Measurements from ENCODE around the gene LRRC4C.

Gene LRRC4C

DNA sequence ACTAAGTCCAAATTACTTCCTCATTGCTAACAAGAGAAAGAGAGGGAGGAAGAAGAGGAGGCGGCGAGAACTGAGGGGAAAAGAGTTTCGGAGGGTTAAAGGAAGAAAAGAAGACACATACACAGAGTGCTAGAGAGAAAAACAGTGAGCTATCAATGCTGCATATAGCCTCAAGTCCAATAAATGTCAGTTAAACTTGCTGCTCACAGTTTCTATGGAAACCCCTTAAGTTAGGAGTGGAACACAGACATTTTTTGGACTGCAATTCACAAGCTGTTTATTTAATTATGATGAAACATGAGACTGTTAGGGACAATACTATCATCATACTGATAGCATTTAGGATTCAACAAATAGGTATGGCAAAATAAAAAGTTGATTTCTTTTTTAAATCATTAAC lies 1320.4 kb downstream of the LRRC4C start:
- DNase-seq, result no peak

DNA sequence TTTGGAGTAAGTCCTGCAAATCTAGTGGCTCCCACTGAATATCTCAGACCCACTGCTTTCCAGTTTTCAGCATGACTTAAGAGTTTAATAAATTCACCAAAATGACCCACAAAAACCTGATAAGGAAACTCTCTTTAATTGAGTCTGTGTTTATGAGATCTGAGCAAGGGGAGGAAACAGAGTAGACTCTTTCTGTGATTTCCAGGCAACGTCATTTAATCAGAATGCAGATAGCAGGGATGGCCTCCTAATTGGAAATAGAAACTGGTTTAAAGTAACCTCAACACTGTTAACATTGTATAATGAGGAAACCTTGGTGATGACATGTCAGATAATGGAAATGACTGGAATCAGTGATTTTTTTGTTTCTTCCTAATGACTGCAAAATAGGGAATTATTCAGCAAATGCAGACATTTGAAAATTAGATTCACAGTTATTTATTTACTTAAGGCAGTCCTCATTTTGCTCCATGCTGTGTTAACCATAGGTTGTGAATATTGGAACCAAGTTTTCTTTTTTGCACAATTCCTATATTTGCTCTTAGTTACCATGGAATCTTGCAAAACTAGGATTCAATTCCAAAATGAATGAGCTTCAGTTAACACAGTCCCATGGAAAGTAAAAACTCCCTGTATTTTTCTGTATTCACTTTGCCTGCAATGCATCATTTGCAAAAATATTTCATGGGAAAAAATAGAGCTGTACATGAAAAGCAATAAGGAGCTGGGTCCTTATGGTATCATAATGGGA lies 1324.5 kb downstream of the LRRC4C start:
- no peak for DNase-seq

DNA sequence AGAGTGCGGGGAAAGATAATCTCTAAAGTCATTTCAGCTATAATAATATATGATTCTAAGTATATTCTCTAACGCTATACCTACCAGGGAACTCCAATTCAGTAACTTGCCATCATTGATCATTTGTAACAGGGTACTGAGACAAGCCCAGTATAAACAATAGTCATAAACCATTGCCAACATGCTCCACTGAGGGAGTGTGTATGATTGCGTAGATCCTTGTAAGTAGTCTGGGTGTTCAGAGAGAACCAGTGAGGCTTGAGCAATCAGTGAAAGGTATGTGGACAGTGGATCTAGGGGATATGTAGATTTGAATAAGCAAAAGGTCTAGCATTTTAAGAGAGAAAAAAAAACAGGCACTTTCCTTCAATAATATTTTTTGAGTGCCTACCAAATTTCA lies 1326.0 kb downstream of the LRRC4C start:
- DNase-seq, result no peak

DNA sequence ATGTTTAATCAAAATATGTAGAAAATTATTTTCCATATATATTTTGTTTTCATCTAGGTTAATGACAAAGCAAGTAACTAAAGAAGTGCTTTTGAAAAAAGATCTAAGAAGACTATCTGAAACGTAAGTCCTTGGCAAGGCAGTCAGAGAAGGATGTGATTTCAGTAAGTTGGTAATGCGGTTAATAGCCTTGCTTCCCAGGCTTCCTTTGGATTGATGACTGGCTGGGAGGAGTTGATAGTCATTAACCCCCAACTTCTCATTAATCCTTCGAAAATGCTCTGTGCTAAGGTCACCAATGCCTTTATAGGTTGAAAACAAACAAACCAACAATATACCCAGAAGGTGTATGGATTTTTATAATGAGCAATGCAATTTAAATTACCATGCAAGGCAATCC lies 1326.5 kb downstream of the LRRC4C start:
- DNase-seq, result no peak

GRCh38 chr11:40130427-40130826 lies 1329.0 kb downstream of the LRRC4C start:
- no peak for DNase-seq

DNA sequence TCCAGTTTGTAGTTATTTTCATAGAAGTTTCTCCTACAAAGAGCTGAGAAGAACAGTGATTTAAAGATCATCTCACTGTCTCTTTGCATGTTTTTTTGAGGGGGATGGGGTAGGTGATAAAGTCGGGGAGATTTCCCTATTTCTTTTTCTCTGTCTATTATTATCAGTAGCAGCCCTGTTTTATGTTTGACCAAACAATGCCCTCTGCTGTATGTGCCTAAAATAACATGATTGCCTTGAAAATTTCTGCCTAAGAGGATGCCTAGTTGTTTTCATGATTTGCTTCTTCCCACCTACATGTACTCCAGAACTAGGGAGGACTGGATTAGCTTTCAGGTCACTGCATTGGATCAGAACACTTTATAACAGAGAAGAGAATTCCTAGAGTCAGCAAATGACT lies 1330.2 kb downstream of the LRRC4C start:
- peak; percentile 42 for DNase-seq

DNA sequence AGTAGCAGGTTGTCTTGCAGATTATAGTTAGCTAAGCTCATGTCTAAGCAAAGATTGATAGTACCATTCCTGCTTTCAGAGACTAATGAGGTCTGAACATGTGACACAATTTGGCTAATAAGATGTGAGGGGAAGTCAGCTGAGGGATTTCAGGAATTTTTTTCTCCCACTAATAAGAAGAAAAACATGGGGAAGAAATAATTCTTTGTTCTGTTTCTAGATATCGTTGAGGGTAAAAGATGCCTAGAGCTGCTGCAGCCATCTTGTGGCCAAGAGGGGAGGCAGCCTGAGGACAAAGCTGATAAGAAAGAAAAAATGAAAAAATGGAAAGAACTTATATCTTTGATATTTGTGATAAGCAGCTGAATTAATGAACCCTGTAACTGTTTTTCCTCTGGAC lies 1334.4 kb downstream of the LRRC4C start:
- peak; percentile 12 for DNase-seq

DNA sequence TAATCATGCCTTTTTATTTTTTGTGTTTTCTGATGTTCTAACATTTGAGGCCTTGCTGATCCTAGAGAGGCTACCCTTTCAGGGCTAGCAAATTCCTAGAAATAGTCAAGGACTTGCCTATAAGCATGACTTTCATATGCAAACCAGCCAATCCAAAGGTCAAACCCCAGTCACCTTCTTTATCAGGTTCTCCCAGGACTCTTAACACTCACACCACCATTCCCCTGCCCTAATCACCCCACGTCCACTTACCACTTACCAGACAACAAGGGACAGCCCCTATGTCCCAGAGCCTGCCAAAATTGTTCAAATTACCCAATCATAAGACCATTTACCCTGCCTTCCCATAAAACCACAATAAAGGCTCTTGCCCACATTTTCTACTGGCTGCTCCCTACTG lies 1339.8 kb downstream of the LRRC4C start:
- peak; percentile 21 for DNase-seq

- DNase-seq, result no peak
These were observed 1340.7 kb downstream of the LRRC4C start for GRCh38 chr11:40118780-40119179.

DNA sequence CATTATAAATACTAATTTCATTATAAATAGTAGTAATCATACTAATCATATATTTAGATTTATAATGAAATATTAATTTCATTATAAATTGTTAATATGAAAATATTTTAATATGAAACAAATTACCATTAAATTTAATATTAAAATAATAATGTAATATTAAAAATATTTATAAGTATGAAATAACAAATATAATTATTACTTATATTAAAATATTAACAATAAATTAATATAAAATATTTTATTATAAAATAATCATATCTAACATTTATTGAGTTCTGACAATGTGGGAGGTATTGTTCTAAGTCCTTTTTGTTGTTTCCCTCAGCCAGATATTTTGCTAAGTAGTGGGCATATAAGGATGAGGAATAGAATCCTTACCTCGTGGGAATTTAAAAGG lies 1341.4 kb downstream of the LRRC4C start:
- no peak for DNase-seq

- no peak for DNase-seq
These were observed 1354.4 kb downstream of the LRRC4C start for GRCh38 chr11:40104941-40105550.

- peak; percentile 5 for DNase-seq
These were observed 1358.7 kb downstream of the LRRC4C start for GRCh38 chr11:40100781-40101180.

DNA sequence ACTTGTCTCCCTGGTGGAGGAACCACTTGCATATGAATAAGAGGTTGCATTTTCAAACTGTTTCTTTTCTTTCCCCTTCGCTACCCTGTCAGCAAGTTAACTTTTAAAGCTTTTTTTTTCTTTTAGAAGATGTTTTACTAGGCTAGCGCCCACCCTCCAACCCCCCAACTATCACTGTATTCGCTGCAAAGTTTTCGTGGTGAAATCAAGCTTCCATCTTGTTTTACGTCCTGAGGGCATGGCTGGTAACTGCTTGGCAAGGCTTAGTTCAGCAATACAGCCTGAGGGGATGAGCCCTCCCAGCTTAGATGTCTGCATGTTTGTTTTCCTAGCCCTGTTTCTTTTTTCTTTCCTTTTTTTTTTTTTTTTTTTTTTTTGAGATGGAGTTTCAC lies 1359.3 kb downstream of the LRRC4C start:
- no peak for DNase-seq

GRCh38 chr11:40099426-40100161 lies 1359.9 kb downstream of the LRRC4C start:
- DNase-seq, result peak; percentile 16

DNA sequence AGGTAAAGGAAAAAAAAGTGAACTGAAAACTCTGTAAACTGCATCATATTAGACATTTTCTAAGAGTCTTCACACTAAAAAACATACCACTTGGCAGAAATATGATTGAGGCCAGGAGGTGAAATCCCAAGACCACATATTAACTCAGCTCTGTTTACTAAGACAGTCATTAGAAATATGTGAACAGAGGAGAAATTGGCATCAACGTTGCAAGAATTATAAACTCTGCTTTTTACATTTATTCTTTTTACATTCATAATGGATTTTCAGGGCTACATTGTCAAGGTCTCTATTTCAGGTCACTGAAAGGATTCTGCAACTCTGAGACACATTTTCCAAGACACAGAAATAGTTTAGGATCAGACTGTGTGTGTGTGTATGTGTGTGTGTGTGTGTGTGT lies 1364.0 kb downstream of the LRRC4C start:
- no peak for DNase-seq

GRCh38 chr11:40094954-40095353 lies 1364.5 kb downstream of the LRRC4C start:
- no peak for DNase-seq

DNA sequence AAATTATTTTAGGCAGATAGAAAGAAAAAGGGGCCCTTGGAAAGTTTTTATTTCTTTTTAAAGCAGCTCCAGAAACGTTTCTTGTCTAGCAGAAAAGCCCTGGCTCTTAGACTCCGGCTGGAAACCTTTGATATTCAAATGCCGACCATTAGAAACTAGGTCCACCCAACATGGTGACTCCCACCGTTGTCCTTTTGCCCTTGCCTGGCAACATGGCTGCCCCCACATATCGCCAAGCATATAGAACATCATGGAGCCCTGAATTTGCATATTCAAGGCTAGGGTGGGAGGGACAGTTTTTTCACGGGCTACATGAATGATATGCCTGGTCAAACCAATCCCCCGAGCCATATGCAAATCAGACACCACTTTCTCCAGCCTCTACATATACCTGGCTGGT lies 1379.0 kb downstream of the LRRC4C start:
- no peak for DNase-seq
